Common myeloid progenitor, CD34-positive (primary cell): ENCODE measurements around the gene CBLN4.

ENCODE experiments used
- CTCF ChIA-PET: fragments of 350-600 bp; sonication (Branson Sonifier 250); formaldehyde crosslinking; loops from one replicate; lab custom pipeline; 2021; ENCODE audit warnings: antibody characterized with exemption; lab: Charles Lee
- POLR2A ChIA-PET: fragments of 350-600 bp; sonication (Branson Sonifier 250); formaldehyde crosslinking; loops from one replicate; lab custom pipeline; 2021; ENCODE audit warnings: antibody characterized with exemption; lab: Charles Lee
- DNase-seq, 3 donors: peaks; one replicate each; pipeline versions ENCODE4 v3.0.0 to v3.0.0-alpha.2; 2013
- H3K27ac ChIP-seq, 2 experiments: 1 replicate in 1 of 2; 2 replicates in 1 of 2; pipeline ENCODE4 v1.7.0; 2013; ENCODE audit warnings: inconsistent platforms in 2 of 2, low read length in 2 of 2, mild to moderate bottlenecking in 2 of 2, low read depth in 1 of 2, moderate library complexity in 1 of 2; ENCODE audit not compliant: severe bottlenecking in 2 of 2, insufficient read depth in 1 of 2, poor library complexity in 1 of 2
- H3K27me3 ChIP-seq, 5 experiments: replicated peaks in 2 of 5; 1 replicate in 3 of 5; 2 replicates in 2 of 5; pipeline versions ENCODE4 v1.6.1 to v1.7.0; 2013; ENCODE audit warnings: low read length in 4 of 5, mild to moderate bottlenecking in 2 of 5, moderate library complexity in 2 of 5, inconsistent platforms in 1 of 5; ENCODE audit not compliant: insufficient read depth in 5 of 5, control insufficient read depth in 4 of 5
- H3K36me3 ChIP-seq, 4 experiments: 1 replicate in 2 of 4; 2 replicates in 2 of 4; pipeline versions ENCODE4 v1.6.1 to v1.7.0; 2013; ENCODE audit warnings: low read length in 3 of 4, control low read depth in 1 of 4, mild to moderate bottlenecking in 1 of 4; ENCODE audit not compliant: control insufficient read depth in 4 of 4, insufficient read depth in 4 of 4
- H3K4me1 ChIP-seq, 4 experiments: 1 replicate in 3 of 4; 2 replicates in 1 of 4; pipeline versions ENCODE4 v1.6.1 to v1.7.1; 2013; ENCODE audit warnings: low read length in 3 of 4, mild to moderate bottlenecking in 3 of 4, control low read depth in 1 of 4, inconsistent platforms in 1 of 4, moderate library complexity in 1 of 4; ENCODE audit not compliant: control insufficient read depth in 4 of 4, insufficient read depth in 4 of 4; ENCODE audit errors: control extremely low read depth in 1 of 4
- H3K4me3 ChIP-seq, 7 experiments: 1 replicate in 4 of 7; 2 replicates in 3 of 7; pipeline versions ENCODE4 v1.5.1 to v1.7.0; 2013; ENCODE audit warnings: mild to moderate bottlenecking in 7 of 7, low read length in 6 of 7, moderate library complexity in 6 of 7, inconsistent platforms in 2 of 7, low read depth in 2 of 7, control low read depth in 1 of 7; ENCODE audit not compliant: insufficient read depth in 4 of 7, control insufficient read depth in 1 of 7; ENCODE audit errors: extremely low read depth in 1 of 7
- H3K9me3 ChIP-seq, 5 experiments: 1 replicate in 4 of 5; 2 replicates in 1 of 5; pipeline versions ENCODE4 v1.6.1 to v1.7.1; 2013; ENCODE audit warnings: low read length in 4 of 5, mild to moderate bottlenecking in 2 of 5, inconsistent platforms in 1 of 5, low read depth in 1 of 5, moderate library complexity in 1 of 5; ENCODE audit not compliant: control insufficient read depth in 4 of 5, insufficient read depth in 2 of 5; ENCODE audit errors: control extremely low read depth in 1 of 5
- WGBS: methylation state at CpG from one replicate; pipeline ENCODE4 v1.1.5; 2013; ENCODE audit not compliant: insufficient coverage; 5-methylcytosine and 5-hydroxymethylcytosine counted together

The CBLN4 gene

DNA sequence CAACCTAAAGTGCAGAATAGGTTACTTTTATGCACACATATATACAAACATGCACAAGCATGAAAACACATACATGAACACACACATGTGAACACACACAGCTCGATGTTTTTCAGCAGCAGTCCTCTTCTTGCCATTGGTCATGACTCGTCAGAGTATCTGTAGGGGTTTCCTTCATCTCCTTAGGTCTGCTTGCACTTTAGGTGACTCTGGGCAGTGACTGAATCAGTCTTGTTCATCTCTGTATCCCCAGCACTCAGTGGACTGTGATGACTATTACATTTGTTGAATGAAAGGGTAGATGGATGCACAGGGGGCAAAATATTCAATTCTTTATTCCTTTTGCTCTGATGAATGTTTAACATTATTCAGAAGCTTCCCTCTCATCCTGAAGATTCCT is 26.8 kb downstream of the CBLN4 start:
- CTCF ChIA-PET, result no interaction called here
- WGBS, result 83% methylated on average over 2 of the region's 2 CpGs
- H3K36me3 ChIP-seq, result no peaks in the 10 kb centered on the region

DNA sequence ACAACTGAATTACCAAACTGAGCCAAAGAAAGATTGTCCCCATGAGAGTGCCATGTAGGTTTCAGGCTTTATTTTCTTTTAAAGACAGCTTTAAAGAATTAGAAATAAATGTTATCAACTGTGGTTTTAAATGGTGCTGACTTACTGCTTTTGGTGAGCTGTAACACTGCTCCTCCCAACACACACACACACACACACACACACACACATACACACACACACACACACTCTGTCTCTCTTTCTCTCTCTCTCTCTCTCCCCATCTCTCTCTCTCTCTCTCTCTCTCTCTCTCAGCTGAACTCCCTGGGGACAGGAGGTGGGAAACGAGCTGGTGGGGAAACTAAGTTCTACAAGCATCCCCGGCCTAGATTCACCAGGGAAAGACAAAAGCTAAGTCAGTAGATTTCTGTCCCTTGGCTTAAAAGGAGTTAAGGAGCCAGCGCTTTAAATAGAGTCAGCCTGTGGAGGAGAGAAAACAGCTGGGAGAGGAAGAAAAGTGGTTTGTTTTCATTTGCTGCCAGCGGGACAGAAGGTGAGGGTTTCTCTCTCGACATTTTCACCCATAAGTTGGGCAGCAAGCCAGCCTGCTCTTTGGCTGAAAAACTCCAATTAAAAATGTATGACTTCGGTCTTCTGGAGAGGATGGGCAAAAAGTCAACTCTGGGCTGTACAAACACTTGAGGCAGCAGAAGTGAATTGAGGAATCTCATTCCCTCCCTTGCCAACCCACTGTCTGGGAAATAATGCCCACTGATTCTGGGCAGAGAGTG is 27.4 kb downstream of the CBLN4 start:
- Histone ChIP-seq H3K27me3 (no peaks in the 10 kb centered on the region), H3K4me1 (no peaks in the 10 kb centered on the region), H3K36me3 (no peaks in the 10 kb centered on the region), H3K9me3 (no peaks in the 10 kb centered on the region), H3K27ac (no peak overlapping the region), H3K4me3 (no peak overlapping the region)
- DNase-seq, result no peak
- ChIA-PET POLR2A (no interaction called here), CTCF (no interaction called here)
- 89% methylated on average over 5 of the region's 6 CpGs for WGBS

More for the DNA sequence above, 26.8 kb downstream of the CBLN4 start:
- H3K4me3 ChIP-seq, result no peak overlapping the region
- DNase-seq, result no peak
- H3K4me1 ChIP-seq, result no peaks in the 10 kb centered on the region
- no peak overlapping the region for H3K27ac ChIP-seq
- no peaks in the 10 kb centered on the region for H3K9me3 ChIP-seq
- POLR2A ChIA-PET, result no interaction called here
- no peaks in the 10 kb centered on the region for H3K27me3 ChIP-seq

DNA sequence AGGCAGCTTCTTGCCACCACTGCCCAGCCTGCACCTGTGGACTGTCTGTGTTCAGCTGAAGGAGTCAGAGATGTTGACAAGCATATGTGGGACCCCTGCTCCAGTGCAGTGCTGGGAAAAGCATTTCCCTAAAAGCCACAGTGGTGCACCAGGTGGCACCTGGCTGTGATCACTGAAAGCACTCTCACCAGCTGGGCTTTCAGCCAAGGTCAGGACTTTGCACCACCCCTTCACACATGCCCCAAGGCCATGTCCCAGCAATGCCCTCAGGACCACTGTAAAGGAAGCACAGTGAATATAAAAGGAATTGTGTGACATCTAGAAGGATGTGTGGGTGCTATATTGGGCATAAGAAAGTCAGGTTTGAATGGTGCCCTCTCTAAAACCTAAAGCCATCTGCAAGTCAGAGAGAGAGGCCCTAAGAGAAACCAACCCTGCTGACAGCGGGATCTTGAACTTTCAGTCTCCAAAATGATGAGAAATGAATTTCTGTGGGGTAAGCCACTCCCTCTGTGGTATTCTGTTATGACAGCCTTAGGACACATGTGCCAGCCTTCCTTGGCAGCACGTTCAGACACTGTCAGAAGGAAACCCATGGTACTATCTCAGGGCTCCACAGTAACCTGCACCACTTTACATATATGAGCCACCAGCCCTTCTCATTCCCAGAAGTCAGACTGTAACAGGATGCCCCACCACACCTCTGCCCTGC is 30.7 kb downstream of the CBLN4 start:
- ChIA-PET CTCF (no interaction called here), POLR2A (no interaction called here)
- Histone ChIP-seq H3K4me3 (no peak overlapping the region), H3K27me3 (no peaks in the 10 kb centered on the region), H3K27ac (no peak overlapping the region), H3K36me3 (no peaks in the 10 kb centered on the region), H3K4me1 (no peaks in the 10 kb centered on the region), H3K9me3 (no peaks in the 10 kb centered on the region)
- WGBS, result no CpG with 5 or more reads among the region's 2 CpGs
- DNase-seq, result no peak

GRCh38 chr20:55964790-55965189 is 40.5 kb downstream of the CBLN4 start:
- DNase-seq, result no peak
- Histone ChIP-seq H3K4me3 (no peak overlapping the region), H3K27ac (no peak overlapping the region), H3K4me1 (no peaks in the 10 kb centered on the region), H3K9me3 (no peaks in the 10 kb centered on the region), H3K27me3 (no peaks in the 10 kb centered on the region), H3K36me3 (no peaks in the 10 kb centered on the region)
- CTCF ChIA-PET, result no interaction called here
- POLR2A ChIA-PET, result no interaction called here
- 91% methylated on average over 1 of the region's 1 CpG for WGBS

DNA sequence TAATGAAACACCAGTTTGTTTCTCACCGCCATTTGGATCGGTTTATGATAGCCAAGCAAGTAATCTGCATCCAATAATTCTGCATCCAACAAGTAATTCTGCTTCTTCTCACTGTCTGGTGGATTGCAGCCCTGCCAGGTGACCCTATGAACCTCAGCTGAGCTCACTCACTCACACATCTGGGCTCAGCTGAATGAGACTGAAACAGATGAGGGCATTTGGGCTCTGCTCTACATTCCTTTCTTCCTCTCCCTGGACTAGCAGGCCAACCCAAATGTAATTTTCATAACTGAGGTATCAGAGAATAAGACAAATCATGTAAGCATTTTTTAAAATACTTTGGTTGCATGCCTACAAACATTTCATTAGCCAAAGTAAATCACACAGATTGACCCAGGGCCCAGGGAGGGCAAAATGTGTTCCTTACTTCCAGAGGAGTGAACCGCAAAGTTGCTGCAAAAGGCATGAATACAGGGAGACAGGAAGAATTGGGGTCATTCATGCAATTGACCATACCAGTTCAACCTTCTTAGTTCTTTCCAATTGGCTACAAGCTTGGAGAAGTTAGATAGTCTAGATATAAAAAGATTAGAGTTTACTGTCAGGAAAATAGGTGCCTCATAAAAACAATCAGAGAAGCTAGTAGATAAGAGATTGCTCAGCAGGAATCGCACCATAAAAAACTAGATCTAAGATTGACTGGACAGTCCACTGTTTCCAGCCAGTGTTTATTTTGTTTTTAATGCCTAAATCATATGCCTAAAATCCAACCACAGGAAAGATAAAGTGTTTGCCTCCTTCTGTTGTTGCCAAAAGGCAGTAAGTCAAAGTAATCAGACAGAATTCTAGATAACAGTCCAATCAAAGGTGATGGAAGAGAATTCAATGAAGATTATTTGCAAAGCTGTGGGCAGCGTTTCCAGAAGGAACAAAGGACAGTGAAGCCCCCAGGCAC is 43.7 kb downstream of the CBLN4 start:
- Histone ChIP-seq H3K27me3 (no peaks in the 10 kb centered on the region), H3K27ac (no peak overlapping the region), H3K4me3 (no peak overlapping the region), H3K4me1 (no peaks in the 10 kb centered on the region), H3K36me3 (no peaks in the 10 kb centered on the region), H3K9me3 (no peaks in the 10 kb centered on the region)
- WGBS, result 92% methylated on average over 2 of the region's 5 CpGs
- DNase-seq, result no peak
- CTCF ChIA-PET, result no interaction called here
- POLR2A ChIA-PET, result no interaction called here

DNA sequence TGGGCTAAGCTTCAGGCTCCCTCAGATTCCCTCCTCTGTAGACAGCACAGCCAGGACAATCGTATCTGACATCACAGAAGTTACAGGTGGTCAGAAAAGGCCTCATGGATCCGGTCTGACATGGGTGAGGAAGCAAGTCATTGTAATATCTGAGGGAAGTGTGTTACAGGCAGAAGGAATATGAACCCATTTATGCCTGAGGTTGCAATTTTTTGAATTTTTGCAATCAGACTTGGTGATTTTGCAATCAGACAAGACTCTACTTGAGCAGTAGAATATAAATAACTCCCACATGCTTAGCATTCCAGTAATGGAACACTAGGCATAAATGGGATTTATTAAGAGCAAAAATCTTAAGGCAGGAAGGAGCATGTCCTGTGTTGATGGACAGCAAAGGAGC is 52.1 kb downstream of the CBLN4 start:
- Histone ChIP-seq H3K27me3 (no peaks in the 10 kb centered on the region), H3K9me3 (peaks cover 0 to 1% (median 0%) of the 10 kb centered on the region in 5 experiments), H3K36me3 (no peaks in the 10 kb centered on the region), H3K27ac (no peak overlapping the region), H3K4me1 (no peaks in the 10 kb centered on the region), H3K4me3 (no peak overlapping the region)
- DNase-seq, result no peak
- ChIA-PET POLR2A (no interaction called here), CTCF (no interaction called here)
- WGBS, result 73% methylated on average over 2 of the region's 2 CpGs
